GM12873 (cell line): ENCODE data around the gene PSME1.

Experiments
- CTCF ChIP-seq: IDR thresholded peaks from 2 replicates; pipeline ENCODE4 v1.5.1; 2012; ENCODE audit warnings: low read depth, mild to moderate bottlenecking, moderate library complexity, low read length, control low read depth; ENCODE audit not compliant: insufficient read depth; ENCODE audit errors: missing control alignments

Gene PSME1

DNA sequence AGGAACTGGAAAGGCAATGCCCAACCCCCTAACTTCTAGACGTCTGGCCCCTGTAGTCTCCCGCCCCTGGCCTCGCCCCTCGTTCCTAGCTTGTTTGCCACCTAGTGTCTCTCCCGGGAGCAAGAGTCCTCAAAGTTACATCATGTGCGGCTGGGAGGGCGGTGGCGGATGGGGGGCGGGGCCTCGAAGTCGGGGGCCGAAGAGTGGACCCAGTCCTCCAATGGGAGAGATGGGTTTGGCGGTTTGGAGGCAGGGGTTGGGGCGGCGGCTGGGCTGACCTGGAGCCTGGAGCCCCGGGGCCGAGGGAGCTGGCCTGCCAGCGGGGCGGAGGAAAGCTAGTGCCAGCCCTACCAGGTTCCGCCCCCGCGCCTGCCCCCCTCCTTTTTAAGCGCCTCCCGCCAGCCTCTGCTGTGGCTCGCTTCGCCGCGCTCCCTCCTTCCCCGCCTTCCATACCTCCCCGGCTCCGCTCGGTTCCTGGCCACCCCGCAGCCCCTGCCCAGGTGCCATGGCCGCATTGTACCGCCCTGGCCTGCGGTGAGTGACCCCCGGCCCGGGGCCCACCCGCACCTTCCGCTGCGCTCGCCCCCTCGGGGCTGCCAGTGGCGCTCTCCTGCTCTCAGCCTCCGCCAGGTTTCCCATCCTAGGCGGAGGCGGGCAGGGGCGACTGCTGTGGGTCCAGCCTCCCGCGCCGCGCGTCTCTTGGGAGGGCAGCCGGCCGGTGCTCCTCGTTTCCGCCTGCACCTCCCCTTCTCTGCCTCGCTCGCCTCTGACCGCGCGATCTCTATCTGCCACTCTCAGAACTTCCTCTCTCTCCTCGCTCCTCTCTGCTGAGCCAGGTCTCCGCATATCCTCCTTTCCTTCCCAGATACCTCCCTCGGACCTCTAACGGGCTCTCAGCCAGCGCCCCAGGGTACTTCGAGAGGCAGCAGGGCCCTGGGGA is 41.8 kb upstream of the PSME1 start, which contains the start of gene PCK2:
PCK2 (plus strand) TSS at position 411 of the 940 bp plus-strand sequence; CDS start at position 506, 95 bp downstream.
- no peak for TF ChIP-seq CTCF

- no peak for TF ChIP-seq CTCF
These were observed 41.1 kb upstream of the PSME1 start for GRCh38 chr14:24094841-24095270.

- TF ChIP-seq CTCF = no peak
These were observed 40.5 kb upstream of the PSME1 start for GRCh38 chr14:24095271-24096068.

GRCh38 chr14:24096545-24097181 is 39.3 kb upstream of the PSME1 start:
- TF ChIP-seq CTCF = no peak

DNA sequence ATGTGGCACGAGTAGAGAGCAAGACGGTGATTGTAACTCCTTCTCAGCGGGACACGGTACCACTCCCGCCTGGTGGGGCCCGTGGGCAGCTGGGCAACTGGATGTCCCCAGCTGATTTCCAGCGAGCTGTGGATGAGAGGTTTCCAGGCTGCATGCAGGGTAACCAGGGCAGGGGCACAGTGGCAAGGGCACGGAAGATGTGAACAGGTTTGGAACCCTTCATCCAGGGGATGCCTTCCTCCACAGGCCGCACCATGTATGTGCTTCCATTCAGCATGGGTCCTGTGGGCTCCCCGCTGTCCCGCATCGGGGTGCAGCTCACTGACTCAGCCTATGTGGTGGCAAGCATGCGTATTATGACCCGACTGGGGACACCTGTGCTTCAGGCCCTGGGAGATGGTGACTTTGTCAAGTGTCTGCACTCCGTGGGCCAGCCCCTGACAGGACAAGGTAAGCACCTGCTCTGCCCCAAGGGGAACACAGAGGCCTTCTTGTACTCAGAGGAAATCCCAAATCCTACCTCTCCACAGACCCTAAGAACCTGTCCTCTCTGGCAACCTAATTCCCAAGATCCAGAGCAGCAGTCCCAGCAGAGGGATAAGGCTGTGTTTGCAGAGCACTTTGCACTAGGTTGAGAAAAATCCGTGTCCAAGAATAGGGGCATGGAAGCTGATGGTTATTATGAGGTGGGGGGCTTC is 37.6 kb upstream of the PSME1 start:
- TF ChIP-seq CTCF = no peak

- no peak for TF ChIP-seq CTCF
These were observed 36.8 kb upstream of the PSME1 start for GRCh38 chr14:24098927-24099813.
